COLO668 (cell line): ENCODE data around the gene DUSP18.
"Not testable (repeated sequence)": the region's sequence is repeated elsewhere in the genome, so short reads cannot be mapped to it uniquely, and the experiment has no call there.

Source experiments
- DNase-seq: peaks from one replicate; lab custom pipeline; 2025; ENCODE audit not compliant: unreplicated experiment; lab: John Stamatoyannopoulos, UW

The DUSP18 gene

DNA sequence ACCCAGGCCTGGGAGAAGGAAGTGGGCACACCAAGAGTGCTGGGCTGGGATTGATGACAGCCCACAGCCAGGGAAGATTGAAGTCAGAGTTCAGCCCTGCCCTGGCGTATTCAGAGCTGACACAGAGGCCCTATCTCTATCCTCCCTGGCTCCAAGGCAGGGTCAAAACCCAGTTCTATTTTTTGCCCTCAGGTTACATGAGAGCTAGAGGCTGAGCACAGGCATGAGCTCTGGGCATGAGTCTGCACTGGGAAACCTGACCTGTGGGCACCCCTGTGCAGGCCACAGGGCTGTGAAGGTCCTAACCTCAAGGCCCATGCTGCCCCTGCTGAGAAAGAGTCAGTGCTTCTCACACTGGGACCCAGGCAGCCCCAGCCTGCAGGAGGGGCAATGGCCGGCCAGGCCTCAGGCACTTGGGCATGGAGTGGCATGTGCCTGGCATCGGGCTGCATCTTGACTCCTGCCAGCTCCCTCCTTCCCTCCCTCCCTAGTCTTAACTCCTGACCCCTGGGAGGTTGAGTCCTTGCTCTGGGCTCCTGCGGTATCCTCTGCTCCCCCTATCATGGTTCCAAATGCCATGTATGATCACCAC, 26.7 kb downstream of the DUSP18 start:
- no peak for DNase-seq

DNA sequence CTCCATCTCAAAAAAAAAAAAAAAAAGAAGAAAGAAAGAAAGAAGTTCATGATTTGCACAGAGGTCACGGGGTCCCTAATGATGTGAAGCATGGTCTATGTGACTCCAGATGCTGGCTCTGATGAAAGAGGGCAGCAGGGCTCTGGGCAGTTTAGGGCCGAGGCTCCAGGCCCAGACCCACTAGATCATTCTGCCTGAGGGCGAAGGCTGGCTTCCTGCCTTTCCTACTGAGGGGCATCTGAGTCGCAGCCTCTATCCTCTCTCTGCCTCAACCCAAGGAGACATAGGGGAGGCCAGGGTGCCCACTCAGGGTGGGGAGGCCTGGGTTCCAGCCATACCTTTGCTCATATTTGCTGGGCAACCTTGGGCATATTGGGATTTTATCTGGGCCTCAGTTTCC, 27.3 kb downstream of the DUSP18 start:
- DNase-seq: no peak

DNA sequence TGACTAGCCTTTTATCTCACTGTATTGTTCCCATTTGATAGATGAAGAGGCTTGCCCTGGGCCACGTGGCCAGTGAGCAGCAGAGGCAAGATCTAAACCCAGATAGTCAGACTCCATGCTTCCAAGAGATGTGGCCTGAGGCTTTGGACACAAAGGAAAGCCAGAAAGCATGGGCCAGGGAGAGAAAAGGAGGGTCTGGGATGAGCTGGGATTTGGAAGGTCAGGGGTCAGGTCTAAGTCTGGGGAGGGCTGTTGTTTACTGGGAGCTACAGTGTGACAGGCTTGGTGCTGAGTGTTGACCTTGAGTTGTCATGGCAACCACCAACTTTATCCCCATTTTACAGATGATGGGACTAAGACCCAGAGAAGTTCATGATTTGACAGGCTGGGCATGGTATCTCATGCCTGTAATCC, 30.0 kb downstream of the DUSP18 start:
- DNase-seq: no peak

DNA sequence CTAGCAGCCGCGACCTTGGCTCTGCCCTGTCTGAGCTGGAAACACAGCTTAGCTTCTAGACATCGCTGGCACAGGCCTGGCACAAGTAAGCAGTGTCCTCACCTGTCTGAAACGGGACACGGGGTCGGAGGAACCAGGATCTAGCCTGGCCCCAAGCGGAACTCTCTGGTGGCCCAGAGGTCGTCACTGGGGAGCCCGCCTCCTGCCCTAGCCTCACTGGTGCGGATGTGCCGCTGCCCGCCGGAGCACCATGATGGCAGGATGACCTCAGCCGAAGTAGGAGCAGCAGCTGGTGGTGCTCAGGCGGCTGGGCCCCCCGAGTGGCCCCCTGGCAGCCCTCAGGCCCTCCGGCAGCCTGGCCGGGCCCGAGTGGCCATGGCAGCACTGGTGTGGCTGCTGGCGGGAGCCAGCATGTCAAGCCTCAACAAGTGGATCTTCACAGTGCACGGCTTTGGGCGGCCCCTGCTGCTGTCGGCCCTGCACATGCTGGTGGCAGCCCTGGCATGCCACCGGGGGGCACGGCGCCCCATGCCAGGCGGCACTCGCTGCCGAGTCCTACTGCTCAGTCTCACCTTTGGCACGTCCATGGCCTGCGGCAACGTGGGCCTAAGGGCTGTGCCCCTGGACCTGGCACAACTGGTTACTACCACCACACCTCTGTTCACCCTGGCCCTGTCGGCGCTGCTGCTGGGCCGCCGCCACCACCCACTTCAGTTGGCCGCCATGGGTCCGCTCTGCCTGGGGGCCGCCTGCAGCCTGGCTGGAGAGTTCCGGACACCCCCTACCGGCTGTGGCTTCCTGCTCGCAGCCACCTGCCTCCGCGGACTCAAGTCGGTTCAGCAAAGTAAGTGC, 31.2 kb downstream of the DUSP18 start:
- peak; percentile 61 for DNase-seq

DNA sequence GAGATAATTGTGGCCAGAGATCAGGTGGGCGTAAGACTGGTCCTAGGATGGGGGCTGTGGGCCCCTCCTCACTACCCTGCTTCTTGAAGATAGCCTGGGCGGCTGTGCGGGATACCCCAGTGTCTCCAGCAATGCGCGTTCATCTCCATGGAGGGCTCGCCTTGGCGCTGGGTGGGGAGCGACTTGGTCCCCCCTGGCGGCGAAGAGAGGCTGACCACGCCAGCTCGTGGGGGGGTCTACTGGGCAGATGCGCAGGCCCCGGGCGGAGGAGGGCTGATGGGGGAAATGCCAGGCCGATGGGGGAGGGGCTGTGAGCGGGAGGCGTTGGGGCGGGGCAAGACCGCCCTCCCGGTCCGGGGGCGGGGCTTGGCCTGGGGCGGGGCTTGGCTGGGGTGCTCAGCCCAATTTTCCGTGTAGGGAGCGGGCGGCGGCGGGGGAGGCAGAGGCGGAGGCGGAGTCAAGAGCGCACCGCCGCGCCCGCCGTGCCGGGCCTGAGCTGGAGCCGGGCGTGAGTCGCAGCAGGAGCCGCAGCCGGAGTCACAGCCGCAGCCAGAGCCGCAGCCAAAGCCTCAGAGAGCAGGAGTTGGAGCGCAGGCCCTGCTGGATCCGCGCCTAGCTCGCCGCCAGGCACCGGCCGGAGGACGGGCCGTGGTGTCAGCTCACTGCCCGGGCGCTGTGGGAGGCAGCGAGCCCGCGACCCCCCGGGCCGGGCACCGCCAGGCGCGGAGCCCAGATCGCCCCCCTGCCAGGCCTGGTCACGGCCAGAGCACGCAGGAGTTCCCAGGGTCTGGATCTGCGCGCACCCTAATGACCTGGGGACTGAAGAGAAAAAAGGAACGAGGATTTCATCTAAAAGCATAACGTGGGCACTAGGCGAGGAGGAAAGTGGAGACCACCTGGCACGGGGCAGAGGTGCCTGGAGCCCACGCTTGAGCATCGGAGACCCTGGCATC, 32.1 kb downstream of the DUSP18 start, which contains the start of gene SLC35E4:
SLC35E4 (plus strand) TSS at position 509 of the 953 bp plus-strand sequence. CDS start 670 bp downstream, outside the sequence.
- peak; percentile 94 for DNase-seq

DNA sequence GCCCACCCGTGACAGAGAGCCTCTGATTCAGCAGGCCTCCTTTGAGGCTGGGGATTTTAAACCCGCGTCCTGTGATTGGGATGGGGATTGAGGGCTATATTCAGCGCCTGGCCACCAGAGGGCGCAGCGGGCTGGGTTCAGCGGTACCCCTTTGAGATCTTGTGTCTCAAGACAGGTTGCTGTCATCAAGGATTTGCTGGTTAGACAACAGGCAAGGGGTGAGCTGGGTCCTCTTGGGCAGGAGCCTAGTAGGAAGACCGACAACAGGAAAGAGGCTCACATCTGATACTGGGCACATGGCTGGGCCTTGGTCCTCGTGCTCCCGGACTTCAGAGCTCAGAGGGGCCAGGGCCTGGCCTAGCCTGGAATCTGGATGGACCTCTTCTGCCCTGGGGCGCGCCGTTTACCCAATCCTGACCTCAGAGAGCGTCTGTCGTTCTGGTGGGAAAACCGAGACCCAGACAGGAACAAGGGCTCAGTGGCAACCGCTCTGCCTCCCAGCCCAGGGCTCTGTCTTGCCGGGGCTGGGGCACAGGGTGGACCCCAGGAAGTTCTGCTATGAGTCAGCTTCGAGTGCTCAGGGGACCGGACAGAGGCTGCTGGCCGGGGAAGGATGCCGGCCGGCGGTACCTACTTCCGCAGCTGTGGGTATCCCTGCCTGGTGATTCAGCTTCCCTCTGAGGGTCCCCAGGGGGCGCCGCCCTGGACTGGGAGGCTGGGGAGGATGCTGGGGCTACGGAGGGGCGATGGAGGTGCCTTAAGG, 33.0 kb downstream of the DUSP18 start:
- peak; percentile 77 for DNase-seq

DNA sequence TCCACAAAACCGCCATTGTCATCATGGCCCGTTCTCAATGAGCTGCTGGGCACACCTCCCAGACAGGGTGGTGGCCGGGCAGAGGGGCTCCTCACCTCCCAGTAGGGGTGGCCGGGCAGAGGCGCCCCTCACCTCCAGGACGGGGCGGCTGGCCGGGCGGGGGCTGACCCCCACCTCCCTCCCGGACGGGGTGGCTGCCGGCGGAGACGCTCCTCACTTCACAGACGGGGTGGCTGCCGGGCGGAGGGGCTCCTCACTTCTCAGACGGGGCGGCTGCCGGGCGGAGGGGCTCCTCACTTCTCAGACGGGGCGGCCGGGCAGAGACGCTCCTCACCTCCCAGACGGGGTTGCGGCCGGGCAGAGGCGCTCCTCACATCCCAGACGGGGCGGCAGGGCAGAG, 36.2 kb downstream of the DUSP18 start:
- not testable (repeated sequence) for DNase-seq

DNA sequence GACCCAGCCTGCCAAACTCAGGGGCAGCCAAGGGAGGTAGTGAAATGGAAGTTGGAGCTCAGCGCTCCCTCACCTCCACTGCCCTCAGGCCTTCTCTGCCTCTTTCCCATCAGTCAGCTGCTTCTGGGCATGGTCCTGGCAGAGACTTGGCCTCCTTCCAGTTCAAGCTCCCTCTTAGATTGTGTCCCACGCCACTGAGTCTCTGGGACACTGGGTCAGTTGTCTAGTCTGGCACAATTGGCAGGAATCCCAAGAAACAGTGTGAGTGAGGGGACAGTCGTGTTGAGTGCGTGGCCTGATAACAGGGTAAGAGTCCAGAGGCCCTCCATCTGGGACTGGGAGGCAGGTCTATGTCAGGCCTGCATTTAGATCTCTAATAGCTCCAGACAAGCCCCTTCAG, 39.2 kb downstream of the DUSP18 start:
- no peak for DNase-seq

DNA sequence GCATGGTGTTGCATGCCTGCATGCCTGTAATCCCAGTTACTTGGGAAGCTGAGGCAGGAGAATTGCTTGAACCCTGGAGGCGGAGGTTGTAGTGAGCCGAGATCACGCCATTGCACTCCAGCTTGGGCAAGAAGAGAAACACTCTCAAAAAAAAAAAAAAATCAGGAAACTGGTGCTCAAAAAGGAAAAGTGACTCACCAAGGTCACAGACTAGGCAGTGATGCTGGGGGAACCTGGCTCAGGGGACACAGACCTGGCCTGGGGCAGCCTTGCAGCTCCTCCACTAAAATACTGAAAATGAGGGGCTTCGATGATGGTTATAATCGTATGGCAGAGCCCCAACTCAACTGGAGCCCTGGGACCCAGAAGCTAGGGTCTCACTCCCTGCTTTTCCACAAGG, 40.2 kb downstream of the DUSP18 start:
- DNase-seq: no peak

DNA sequence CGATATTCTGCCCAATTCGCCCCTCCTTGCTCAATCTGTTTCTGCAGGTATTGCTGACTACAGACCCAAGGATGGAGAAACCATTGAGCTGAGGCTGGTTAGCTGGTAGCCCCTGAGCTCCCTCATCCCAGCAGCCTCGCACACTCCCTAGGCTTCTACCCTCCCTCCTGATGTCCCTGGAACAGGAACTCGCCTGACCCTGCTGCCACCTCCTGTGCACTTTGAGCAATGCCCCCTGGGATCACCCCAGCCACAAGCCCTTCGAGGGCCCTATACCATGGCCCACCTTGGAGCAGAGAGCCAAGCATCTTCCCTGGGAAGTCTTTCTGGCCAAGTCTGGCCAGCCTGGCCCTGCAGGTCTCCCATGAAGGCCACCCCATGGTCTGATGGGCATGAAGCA, 41.3 kb downstream of the DUSP18 start:
- no peak for DNase-seq

DNA sequence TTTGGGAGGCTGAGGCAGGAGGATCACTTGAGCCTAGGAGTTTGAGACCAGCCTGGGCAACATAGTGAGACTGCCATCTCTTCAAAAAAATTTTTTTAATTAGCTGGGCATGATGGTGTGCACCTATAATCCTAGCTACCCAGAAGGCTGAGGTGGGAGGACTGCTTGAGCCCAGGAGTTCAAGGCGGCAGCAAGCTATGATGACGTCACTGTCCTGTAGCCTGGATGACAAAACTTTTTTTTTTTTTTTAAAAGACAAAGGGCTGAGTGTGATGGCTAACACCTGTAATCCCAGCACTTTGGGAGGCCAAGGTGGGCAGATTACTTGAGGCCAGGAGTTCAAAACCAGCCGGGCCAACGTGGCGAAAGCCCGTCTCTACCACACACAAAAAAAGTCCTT, 47.8 kb downstream of the DUSP18 start:
- not testable (repeated sequence) for DNase-seq

DNA sequence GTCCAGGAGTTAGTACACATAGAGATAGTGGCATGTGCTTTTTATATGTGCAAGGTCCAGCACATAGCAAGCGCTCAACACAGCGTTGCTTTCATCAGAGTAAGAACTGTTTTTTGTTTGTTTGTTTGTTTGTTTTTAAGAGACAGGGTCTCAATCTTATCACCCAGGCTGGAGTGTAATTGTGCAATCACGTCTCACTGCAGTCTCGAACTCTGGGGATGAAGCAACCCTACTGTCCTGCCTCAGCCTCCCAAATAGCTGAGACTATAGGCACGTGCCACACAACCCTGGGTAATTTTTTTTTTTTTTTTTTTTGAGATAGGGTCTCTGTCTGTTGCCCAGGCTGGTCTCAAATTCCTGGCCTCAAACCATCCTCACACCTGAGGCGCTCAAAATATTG, 49.9 kb downstream of the DUSP18 start:
- no peak for DNase-seq

DNA sequence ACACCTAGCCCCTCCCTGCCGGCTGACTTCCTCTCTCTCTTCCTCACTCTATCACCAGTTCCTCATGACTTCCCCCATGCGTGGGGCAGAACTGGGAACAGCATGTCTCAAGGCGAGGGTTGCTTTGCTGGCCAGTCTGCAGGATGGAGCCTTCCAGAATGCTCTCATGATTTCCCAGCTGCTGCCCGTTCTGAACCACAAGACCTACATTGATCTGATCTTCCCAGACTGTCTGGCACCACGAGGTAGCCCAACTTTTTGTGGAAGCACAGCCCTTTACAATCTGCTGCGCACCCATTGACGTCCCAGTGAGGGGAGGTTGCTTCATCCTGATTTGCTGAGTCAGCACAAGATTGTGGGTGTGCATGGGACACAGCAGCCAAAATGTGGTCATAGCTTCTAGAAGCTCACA, 52.1 kb downstream of the DUSP18 start:
- no peak for DNase-seq

DNA sequence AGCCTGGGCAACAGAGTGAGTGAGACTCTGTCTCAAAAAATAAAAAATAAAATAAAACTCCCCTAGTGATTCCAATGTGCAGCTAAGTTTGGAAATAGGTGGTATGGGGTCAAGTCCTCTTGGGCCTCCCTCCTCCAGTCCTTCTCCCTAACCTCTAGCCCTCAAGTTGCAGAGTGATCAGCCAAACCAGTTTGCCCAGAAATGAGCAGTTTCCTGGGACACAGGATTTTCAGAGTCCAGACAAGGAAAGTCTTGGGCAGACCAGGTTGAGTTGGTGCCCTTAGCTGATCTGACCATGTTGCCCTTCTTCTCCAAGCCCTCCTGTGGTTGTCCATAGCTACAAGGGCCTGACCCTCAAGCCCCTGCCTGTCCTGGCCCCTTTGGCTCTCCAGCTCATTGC, 52.8 kb downstream of the DUSP18 start:
- DNase-seq: no peak

DNA sequence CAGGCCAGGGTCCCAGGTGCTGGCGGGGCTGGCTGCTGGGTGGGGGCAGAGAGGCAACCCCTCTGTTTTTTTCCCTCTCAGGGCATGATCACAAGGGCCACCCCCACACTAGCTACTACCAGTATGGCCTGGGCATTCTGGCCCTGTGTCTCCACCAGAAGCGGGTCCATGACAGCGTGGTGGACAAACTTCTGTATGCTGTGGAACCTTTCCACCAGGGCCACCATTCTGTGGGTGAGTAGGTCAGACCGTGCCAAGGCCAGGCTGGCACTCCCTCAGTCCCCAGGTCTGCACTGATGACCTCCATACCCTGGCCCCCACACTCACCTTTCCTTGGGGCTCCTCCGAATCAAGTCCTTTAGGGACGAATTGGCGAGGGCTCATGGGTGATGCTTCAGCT, 53.4 kb downstream of the DUSP18 start:
- DNase-seq: no peak

DNA sequence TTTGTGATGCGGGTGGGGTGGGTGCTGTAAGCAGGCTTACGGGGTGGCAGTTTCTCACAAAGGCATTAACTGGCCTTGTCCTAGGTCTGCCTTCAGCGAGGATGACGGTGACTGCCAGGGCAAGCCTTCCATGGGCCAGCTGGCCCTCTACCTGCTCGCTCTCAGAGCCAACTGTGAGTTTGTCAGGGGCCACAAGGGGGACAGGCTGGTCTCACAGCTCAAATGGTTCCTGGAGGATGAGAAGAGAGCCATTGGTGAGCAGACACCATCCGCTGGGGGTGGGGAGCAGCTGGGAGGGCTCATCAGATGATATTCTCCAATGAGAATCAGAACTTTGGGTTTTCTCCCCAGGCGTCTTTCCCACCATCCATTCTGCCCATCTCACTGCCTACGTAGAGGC, 54.9 kb downstream of the DUSP18 start:
- no peak for DNase-seq
